ENCODE results near the gene SMC5.

SMC5 gene

GRCh38 chr9:70367305-70367930 lies 108.6 kb downstream of the SMC5 start:
- no peak overlapping the region for H3K4me3 ChIP-seq (ENCODE audit: low read length)
- no peak for TF ChIP-seq ZNF274 (IDR thresholded peaks at IDR 0.05; ENCODE audit: low read depth, low read length)

DNA sequence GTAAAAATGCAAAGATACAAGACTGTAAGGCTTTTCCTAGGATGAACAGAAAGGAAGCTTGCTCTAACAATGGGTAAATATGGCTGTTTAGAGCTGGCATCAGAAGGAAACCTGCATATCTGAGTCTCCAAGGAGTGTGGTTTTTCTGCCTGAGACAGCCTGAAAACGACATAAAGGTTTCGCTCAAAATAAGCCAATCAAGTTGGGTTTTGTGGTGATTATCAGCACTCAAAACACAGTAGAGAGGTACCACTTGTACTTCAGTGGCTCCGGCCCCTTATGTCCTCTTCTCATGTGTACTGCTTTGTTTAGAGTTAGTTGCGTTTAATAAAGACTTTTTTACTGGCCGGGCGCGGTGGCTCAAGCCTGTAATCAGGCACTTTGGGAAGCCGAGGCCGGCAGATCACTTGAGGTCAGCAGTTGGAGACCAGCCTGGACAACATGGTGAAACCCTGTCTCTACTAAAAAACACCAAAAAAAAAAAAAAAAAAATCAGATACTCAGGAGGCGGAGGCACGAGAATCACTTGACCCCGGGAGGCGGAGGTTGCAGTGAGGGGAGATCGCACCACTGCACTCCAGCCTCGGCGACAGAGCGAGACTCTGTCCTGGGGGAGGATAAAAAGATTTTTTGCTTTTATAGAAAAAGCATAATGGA lies 116.3 kb downstream of the SMC5 start:
- TF ChIP-seq ZNF274 (IDR thresholded peaks at IDR 0.05; ENCODE audit: low read depth, low read length), result no peak
- no peak overlapping the region for H3K4me3 ChIP-seq (ENCODE audit: low read length)

- no peak for TF ChIP-seq ZNF274 (IDR thresholded peaks at IDR 0.05; ENCODE audit: low read depth, low read length)
- H3K4me3 ChIP-seq (ENCODE audit: low read length), result no peak overlapping the region
These were observed 123.4 kb downstream of the SMC5 start for GRCh38 chr9:70382046-70382708.

DNA sequence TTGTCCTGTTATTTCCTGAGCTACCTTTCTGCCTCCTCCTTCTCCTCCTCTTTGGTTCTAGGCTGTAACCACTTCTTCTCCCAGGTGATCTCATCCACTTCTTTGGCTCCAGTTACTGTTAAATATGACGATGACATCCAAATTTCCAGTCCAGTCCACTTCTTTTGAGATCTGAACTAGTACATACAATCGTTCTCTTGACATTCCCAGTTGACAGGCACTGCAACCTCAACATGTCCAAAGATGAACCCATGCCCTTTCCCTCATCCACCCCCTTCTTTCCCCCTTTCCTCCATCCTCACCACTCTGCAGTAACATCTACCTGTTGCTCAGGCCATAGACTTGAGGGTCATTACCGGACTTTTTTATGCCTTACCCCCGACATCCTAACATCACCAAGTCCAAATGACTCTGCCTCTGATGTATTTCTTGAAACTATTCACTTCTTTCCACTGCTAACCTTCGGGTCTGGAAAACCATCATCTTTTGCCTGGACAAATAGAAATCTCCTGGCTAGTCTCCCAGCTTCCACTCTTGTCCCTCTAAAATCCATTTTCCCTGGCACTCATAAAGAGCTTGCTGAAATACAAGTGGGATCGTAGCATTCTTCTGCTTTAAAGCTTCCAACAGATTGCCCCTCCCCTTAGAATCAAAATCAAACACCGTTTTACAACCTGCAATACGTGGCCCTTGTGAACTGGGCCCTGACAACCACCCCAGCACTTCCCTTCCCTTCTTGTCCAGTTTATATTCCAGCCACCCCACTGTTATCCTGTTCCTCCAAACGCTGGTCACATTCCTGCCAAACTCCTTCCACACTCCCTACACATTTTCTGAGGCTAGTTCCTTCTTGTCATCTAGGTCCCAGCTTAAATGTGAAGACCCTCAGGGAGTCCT lies 124.2 kb downstream of the SMC5 start:
- no peak overlapping the region for H3K4me3 ChIP-seq (ENCODE audit: low read length)
- no peak for TF ChIP-seq ZNF274 (IDR thresholded peaks at IDR 0.05; ENCODE audit: low read depth, low read length)

DNA sequence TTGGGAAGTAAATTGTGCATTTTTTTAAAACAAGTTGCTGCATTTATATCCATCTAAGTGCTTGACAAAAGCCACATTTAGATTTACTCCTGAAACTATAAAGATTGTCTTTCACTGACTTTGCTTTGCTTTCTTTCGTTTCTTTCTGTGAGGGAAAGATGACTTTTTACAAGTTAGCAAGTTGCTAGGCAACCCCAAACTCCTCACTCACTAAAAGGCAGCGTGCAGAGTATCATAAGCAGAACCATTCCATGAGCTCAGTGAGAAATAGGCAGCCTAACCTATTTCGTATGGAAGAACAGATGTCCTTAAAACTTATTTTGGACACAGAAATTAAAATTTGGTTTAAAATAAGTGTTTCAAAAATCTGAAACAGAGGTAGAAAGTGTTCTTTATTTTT lies 126.6 kb downstream of the SMC5 start:
- TF ChIP-seq ZNF274 (IDR thresholded peaks at IDR 0.05; ENCODE audit: low read depth, low read length), result no peak
- no peak overlapping the region for H3K4me3 ChIP-seq (ENCODE audit: low read length)

DNA sequence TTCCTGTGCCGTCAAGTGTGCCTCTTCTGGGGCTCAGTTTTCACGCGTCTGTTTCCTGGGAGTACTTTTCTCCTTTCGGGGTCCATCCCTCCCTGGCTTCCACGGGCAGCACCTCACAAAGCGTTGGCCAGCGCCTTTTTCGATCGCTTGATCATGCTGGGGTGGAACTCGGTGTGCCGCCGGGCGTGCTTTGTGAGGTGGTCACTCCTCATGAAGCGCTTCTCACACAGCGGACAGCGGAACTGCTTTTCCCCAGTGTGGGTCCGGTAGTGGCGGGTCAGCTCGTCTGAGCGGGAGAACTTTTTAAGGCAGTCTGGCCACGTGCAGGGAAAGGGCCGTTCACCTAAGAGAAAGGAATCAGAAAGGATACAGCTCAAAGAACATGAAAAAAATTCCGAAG lies 128.9 kb downstream of the SMC5 start:
- H3K4me3 ChIP-seq (ENCODE audit: low read length), result no peak overlapping the region
- no peak for TF ChIP-seq ZNF274 (IDR thresholded peaks at IDR 0.05; ENCODE audit: low read depth, low read length)

DNA sequence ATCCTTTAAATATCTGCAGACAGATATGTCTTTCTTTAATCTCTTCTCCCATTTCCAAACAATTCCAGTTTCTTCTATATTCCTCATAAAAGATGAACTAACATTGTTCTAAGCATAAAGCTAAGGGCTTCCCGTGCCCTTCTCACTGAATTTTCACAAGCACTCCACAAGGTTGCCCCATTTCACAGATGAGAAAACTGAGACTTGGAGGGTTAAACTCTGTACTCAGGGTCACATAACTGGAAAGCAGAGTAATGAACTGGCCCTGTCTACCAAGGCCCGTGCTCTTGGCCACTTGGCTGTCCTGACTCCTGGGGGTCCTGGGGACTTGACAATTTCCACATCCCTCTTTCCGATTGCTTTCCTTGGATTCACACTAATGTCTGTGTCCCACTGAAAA lies 130.4 kb downstream of the SMC5 start:
- no peak for TF ChIP-seq ZNF274 (IDR thresholded peaks at IDR 0.05; ENCODE audit: low read depth, low read length)
- H3K4me3 ChIP-seq (ENCODE audit: low read length), result no peak overlapping the region

DNA sequence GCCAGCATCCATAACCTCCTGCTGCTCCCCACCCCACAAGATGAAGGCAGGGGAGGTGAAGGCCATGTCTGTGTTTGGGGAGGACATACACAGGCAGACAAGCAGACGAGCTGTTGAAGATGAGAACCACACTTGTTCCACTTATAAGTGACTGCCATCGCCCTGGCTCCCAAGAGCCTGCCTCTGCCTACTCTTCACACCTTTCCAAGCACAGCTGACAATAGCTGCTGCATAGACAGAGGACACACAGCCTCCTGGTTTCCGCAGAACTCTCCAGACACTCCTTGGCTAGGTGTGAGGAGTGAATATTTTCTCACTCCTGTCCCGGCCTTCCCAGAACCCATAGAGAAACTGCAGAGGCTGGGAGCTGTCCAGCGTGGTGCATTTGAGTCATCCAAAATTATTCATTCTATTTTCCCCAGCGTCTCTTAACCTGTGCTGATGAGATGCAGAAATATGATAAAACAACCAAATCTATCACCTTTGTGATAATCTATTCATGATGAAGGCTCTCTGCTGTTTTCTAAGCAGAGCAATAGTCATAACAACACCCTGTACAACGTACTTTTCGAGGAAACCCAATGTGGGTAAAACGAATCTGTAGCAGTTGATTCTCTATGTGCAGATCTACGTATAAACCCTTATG lies 131.0 kb downstream of the SMC5 start:
- TF ChIP-seq ZNF274 (IDR thresholded peaks at IDR 0.05; ENCODE audit: low read depth, low read length), result no peak
- no peak overlapping the region for H3K4me3 ChIP-seq (ENCODE audit: low read length)

DNA sequence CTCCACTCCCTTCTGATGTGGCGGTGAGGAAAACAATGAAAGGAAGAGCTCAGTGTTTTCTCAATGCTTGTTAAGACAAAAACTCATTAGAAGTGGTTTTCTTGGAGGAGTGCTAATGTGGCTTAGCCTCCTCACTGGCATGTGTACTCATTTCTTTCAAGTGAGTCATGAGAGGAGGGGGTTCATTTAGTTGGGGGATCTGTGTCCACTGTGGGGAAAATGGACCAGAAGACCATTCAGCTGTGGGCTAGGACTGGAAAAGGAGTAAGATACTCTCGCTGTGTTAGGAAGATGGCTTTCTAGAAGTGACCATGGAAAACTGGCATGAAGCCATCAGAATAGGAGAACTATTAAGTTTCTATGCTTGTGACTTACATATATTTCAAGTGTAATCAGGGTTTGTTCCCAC lies 132.2 kb downstream of the SMC5 start:
- H3K4me3 ChIP-seq (ENCODE audit: low read length), result no peak overlapping the region
- TF ChIP-seq ZNF274 (IDR thresholded peaks at IDR 0.05; ENCODE audit: low read depth, low read length), result no peak

DNA sequence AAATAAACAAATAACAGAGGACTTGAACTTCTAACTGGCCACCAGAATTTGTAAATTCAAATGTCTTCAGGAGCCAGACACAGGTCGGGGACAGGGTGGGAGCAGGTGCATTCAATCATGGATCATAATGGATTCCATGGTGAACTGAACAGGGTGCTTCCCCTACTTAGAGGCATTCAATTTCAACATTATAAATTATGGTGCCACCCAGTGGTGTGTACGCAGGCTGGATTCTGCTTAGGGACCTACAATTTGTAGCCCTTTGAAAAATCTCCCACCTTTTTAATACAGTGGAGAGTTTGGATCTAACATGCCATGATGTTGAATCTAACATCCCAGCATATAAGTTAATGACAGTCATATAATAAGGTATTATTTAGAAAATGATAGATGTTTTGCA lies 133.4 kb downstream of the SMC5 start:
- TF ChIP-seq ZNF274 (IDR thresholded peaks at IDR 0.05; ENCODE audit: low read depth, low read length), result no peak
- no peak overlapping the region for H3K4me3 ChIP-seq (ENCODE audit: low read length)

DNA sequence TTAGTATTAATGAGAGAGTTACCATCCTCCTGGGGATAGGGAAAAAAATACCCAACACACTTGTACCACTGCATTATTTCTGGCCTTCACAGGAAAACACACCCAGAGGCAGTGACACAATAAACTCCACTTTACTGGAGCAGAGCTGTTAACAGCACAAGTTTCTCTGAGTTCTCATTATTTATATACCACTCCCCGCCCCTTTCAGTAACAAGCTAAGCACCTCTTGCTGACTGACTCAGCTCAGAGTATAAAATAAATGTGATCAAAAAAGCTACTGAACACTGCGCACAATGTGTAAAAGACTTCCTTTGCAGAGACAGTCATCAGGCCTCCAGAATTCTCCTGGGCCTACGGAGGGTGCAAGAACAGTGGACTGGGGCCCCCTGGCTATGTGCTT lies 134.1 kb downstream of the SMC5 start:
- no peak for TF ChIP-seq ZNF274 (IDR thresholded peaks at IDR 0.05; ENCODE audit: low read depth, low read length)
- H3K4me3 ChIP-seq (ENCODE audit: low read length), result no peak overlapping the region

GRCh38 chr9:70395652-70396051 lies 136.9 kb downstream of the SMC5 start:
- no peak for TF ChIP-seq ZNF274 (IDR thresholded peaks at IDR 0.05; ENCODE audit: low read depth, low read length)
- no peak overlapping the region for H3K4me3 ChIP-seq (ENCODE audit: low read length)

DNA sequence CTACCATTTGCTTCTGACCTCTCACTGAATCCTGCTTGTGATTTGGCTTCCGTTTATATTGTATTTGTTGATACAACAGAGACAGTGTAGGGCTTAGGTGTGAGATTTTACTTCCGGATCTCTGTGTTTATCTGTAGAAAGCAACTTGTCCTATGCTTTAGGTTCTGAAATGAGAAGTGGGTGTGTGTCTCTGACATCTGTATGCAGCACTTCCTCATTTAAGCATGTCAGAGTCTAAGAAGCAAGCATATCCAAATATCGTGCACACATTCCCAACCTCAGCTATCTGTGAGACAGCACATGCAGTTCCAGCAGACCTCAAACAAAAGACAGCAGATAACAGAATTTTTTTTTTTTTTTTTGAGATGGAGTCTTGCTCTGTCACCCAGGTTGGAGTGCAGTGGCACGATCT lies 139.4 kb downstream of the SMC5 start:
- H3K4me3 ChIP-seq (ENCODE audit: low read length), result no peak overlapping the region
- TF ChIP-seq ZNF274 (IDR thresholded peaks at IDR 0.05; ENCODE audit: low read depth, low read length), result no peak

DNA sequence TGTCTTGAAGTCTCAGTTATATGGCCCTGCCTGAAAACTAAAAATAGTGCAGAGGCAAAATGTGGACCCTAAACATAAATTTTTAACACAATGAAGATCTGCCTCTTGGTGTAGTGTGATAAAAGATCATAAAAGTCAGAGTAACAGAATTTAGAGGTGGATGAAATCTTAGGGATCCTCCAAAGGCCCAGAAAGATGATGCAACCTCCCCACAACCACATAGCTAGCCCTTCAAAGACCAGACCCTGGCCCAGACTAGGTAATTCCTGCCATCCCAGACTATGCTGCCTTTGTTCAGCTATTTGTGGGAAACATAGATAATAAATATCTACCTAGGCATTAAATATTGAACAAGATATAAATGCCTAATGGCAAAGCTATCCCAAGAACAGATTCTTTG lies 140.4 kb downstream of the SMC5 start:
- no peak overlapping the region for H3K4me3 ChIP-seq (ENCODE audit: low read length)
- no peak for TF ChIP-seq ZNF274 (IDR thresholded peaks at IDR 0.05; ENCODE audit: low read depth, low read length)

All from GM08714 (cell line).